Right renal cortex interstitium (tissue), 3 donors: ENCODE data around the gene EIF5A. TPM values are rescaled to one million over a fixed set of nuclear protein-coding genes. Genes with fewer than 3 reads are reported as not detected.

Source experiments
- DNase-seq, 3 donors: peaks; one replicate each; pipeline ENCODE4 v3.0.0-alpha.2; 2013; ENCODE audit warnings: low read depth in 3 of 3, low spot score in 2 of 3
- polyA plus RNA-seq, 3 donors: library from polyadenylated mRNA; unstranded; fragments of 120-200 nt; gene quantifications; one replicate each; pipeline ENCODE4 v1.2.1, GENCODE V29; 2013; ENCODE audit not compliant: insufficient read length in 3 of 3

EIF5A gene
- polyA plus RNA-seq, 3 donors: 280 to 329 (median 326) TPM

- DNase-seq: no peak
Observed at GRCh38 chr17:7352910-7353635, 45.6 kb downstream of the EIF5A start.

- DNase-seq: no peak
Observed at GRCh38 chr17:7354262-7354843, 46.9 kb downstream of the EIF5A start.

DNA sequence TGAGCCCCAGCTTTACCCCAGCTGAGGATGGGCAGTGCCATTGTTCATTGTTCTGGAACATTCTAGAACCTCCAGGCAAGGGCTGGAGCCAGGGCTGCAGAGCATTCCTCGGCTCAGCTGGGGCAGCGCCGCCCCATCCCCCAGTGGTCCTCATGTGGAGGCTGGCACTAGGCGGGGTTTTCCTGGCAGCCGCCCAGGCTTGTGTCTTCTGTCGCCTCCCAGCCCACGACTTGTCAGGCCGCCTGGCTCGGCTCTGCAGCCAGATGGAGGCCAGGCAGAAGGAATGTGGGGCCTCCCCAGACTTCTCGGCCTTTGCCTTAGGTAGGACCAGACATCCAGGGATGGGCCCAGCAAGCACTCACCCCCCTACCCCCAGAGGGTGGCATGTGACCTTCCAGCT lies 47.6 kb downstream of the EIF5A start, which contains the start of gene TMEM95:
TSS of gene TMEM95 (plus strand) at position 104 of the 400 bp plus-strand sequence. CDS start at position 153, 49 bp downstream.
- no peak for DNase-seq

DNA sequence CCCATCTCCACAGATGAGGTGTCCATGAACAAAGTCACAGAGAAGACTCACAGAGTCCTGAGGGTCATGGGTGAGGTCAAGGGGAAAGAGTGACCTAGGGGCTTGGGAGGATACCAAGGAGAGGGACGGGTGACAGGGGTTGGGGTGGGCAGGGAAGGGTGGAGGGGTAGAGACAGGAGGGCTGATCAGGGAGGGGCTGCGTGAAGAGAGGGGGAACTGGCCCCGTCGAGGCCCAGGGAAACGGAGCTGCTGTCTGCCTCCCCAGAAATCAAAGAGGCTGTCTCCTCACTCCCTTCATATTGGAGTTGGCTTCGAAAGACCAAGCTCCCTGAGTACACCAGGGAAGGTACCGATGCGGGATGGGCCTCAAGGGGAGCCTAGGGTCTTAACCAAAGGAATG lies 48.1 kb downstream of the EIF5A start:
- DNase-seq: no peak

- DNase-seq: peak in 1 of 3 donors; percentile 38
Observed at GRCh38 chr17:7356072-7356549, 48.7 kb downstream of the EIF5A start.

GRCh38 chr17:7356756-7357155 lies 49.3 kb downstream of the EIF5A start:
- no peak for DNase-seq

GRCh38 chr17:7357381-7357780 lies 50.0 kb downstream of the EIF5A start:
- no peak for DNase-seq

DNA sequence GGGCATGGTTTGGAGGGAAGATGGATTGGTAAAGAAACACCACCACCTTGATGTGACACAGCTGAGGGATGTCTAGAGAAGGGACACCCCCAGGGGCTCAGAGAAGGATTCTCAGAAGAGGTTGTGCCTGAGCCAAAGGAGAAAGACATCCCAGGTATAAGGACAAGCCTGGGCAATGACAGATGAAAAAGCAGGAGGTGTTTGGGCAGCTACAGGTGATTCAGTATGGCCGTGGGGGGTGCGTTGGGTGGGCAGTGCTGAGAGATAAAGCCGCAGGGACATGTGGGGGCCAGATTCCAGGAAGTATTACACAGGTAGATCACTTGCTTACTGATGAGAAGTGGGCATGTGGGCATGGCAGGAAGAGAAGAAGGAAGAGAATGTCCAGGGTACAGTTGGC lies 54.5 kb downstream of the EIF5A start:
- DNase-seq: no peak

Other genes starting within 250 kb of the EIF5A start
- gene CLEC10A, start 227.4 kb upstream of the EIF5A start, polyA plus RNA-seq: 1 to 10 TPM; 1.2 to 1.9 (median 1.6) TPM
- 1 to 10 TPM; 1.2 to 1.5 (median 1.4) TPM for gene ASGR2, start 192.8 kb upstream of the EIF5A start, polyA plus RNA-seq
- 1 to 10 TPM; 5.3 to 6.7 (median 5.7) TPM for gene ASGR1, start 128.3 kb upstream of the EIF5A start, polyA plus RNA-seq
- gene DLG4, start 87.8 kb upstream of the EIF5A start, polyA plus RNA-seq: 10 to 100 TPM; 22.5 to 25.2 (median 22.8) TPM
- gene ACADVL, start 87.7 kb upstream of the EIF5A start, polyA plus RNA-seq: 100 to 1,000 TPM; 371 to 476 (median 439) TPM
- gene DVL2, start 73.1 kb upstream of the EIF5A start, polyA plus RNA-seq: 10 to 100 TPM; 44.4 to 52.4 (median 44.8) TPM
- 10 to 100 TPM; 51.1 to 60.7 (median 53.7) TPM for gene PHF23, start 68.2 kb upstream of the EIF5A start, polyA plus RNA-seq
- 100 to 1,000 TPM; 466 to 495 (median 468) TPM for gene GABARAP, start 65.2 kb upstream of the EIF5A start, polyA plus RNA-seq
- gene CTDNEP1, start 55.9 kb upstream of the EIF5A start, polyA plus RNA-seq: 100 to 1,000 TPM; 142 to 144 (median 142) TPM
- 10 to 100 TPM; 48.1 to 53.1 (median 51.8) TPM for gene ELP5, start 55.4 kb upstream of the EIF5A start, polyA plus RNA-seq
- 10 to 100 TPM; 37.3 to 47.0 (median 46.1) TPM for gene CLDN7, start 45.1 kb upstream of the EIF5A start, polyA plus RNA-seq
- 1 to 10 TPM; 1.6 to 2.2 (median 2.0) TPM for gene SLC2A4, start 25.9 kb upstream of the EIF5A start, polyA plus RNA-seq
- 1 to 10 TPM; 1.8 to 3.1 (median 2.8) TPM for gene YBX2, start 13.0 kb upstream of the EIF5A start, polyA plus RNA-seq
- 10 to 100 TPM; 85.8 to 96.1 (median 87.8) TPM for gene GPS2, start 7.7 kb downstream of the EIF5A start, polyA plus RNA-seq
- 10 to 100 TPM; 23.4 to 27.7 (median 24.7) TPM for gene NEURL4, start 21.7 kb downstream of the EIF5A start, polyA plus RNA-seq
- 1 to 10 TPM; 4.6 to 6.0 (median 5.7) TPM for gene ACAP1, start 28.9 kb downstream of the EIF5A start, polyA plus RNA-seq
- gene KCTD11, start 44.5 kb downstream of the EIF5A start, polyA plus RNA-seq: 10 to 100 TPM; 11.7 to 12.7 (median 11.7) TPM
- gene TMEM95, start 47.5 kb downstream of the EIF5A start, polyA plus RNA-seq: not detected
- 1 to 10 TPM; 4.4 to 5.2 (median 4.8) TPM for gene TNK1, start 73.5 kb downstream of the EIF5A start, polyA plus RNA-seq
- 10 to 100 TPM; 24.3 to 30.9 (median 28.6) TPM for gene PLSCR3, start 86.9 kb downstream of the EIF5A start, polyA plus RNA-seq
- 10 to 100 TPM; 82.4 to 93.2 (median 86.5) TPM for gene TMEM256, start 96.5 kb downstream of the EIF5A start, polyA plus RNA-seq
- gene NLGN2, start 100.2 kb downstream of the EIF5A start, polyA plus RNA-seq: 10 to 100 TPM; 16.8 to 18.6 (median 18.2) TPM
- gene SPEM1, start 112.7 kb downstream of the EIF5A start, polyA plus RNA-seq: not detected
- not detected for gene SPEM2, start 118.0 kb downstream of the EIF5A start, polyA plus RNA-seq
- not detected for gene SPEM3, start 121.2 kb downstream of the EIF5A start, polyA plus RNA-seq
- 1 to 10 TPM; 3.6 to 4.4 (median 4.2) TPM for gene TMEM102, start 127.8 kb downstream of the EIF5A start, polyA plus RNA-seq
- 1 to 10 TPM; 5.5 to 6.8 (median 6.6) TPM for gene FGF11, start 131.9 kb downstream of the EIF5A start, polyA plus RNA-seq
- 10 to 100 TPM; 10.1 to 11.0 (median 10.9) TPM for gene CHRNB1, start 137.4 kb downstream of the EIF5A start, polyA plus RNA-seq
- 10 to 100 TPM; 35.9 to 38.0 (median 37.6) TPM for gene ZBTB4, start 172.0 kb downstream of the EIF5A start, polyA plus RNA-seq
- gene SLC35G6, start 173.8 kb downstream of the EIF5A start, polyA plus RNA-seq: under 1 TPM in 1 of 3 donors, not detected in 2; 0.10 TPM
- gene POLR2A, start 176.7 kb downstream of the EIF5A start, polyA plus RNA-seq: 100 to 1,000 TPM; 108 to 118 (median 118) TPM
- 10 to 100 TPM; 21.8 to 24.1 (median 22.3) TPM for gene TNFSF12, start 241.4 kb downstream of the EIF5A start, polyA plus RNA-seq